Activated CD4-positive, alpha-beta T cell treated with anti-CD3 and anti-CD28 coated beads, Interleukin-2, amount 50 U/mL, for 1 hour (primary cell): Measurements from ENCODE around the gene ALK.

Experiments used
- DNase-seq: peaks from one replicate; pipeline ENCODE4 v3.0.0-alpha.2; 2020

Gene ALK

GRCh38 chr2:29213888-29214291 lies 707.5 kb downstream of the ALK start:
- no peak for DNase-seq

- no peak for DNase-seq
Observed at GRCh38 chr2:29212009-29212408, 709.4 kb downstream of the ALK start.

GRCh38 chr2:29209551-29209950 lies 711.8 kb downstream of the ALK start:
- no peak for DNase-seq

- DNase-seq: no peak
Observed at GRCh38 chr2:29207352-29208148, 713.8 kb downstream of the ALK start.

- no peak for DNase-seq
Observed at GRCh38 chr2:29206941-29207340, 714.4 kb downstream of the ALK start.

- no peak for DNase-seq
Observed at GRCh38 chr2:29202819-29203495, 718.4 kb downstream of the ALK start.

GRCh38 chr2:29201979-29202378 lies 719.4 kb downstream of the ALK start:
- no peak for DNase-seq

GRCh38 chr2:29196792-29197788 lies 724.3 kb downstream of the ALK start:
- peak; percentile 77 for DNase-seq

- DNase-seq: no peak
Observed at GRCh38 chr2:29195796-29196195, 725.6 kb downstream of the ALK start.

GRCh38 chr2:29193681-29194080 lies 727.7 kb downstream of the ALK start:
- DNase-seq: no peak

- no peak for DNase-seq
Observed at GRCh38 chr2:29193111-29193510, 728.3 kb downstream of the ALK start.

- no peak for DNase-seq
Observed at GRCh38 chr2:29192526-29192925, 728.9 kb downstream of the ALK start.

- no peak for DNase-seq
Observed at GRCh38 chr2:29191817-29192216, 729.6 kb downstream of the ALK start.

GRCh38 chr2:29189052-29189451 lies 732.3 kb downstream of the ALK start:
- peak; percentile 27 for DNase-seq

- DNase-seq: no peak
Observed at GRCh38 chr2:29187926-29188325, 733.5 kb downstream of the ALK start.

GRCh38 chr2:29186817-29187216 lies 734.6 kb downstream of the ALK start:
- DNase-seq: no peak

GRCh38 chr2:29184531-29184930 lies 736.9 kb downstream of the ALK start:
- DNase-seq: no peak

GRCh38 chr2:29182920-29183319 lies 738.5 kb downstream of the ALK start:
- no peak for DNase-seq

GRCh38 chr2:29182334-29182733 lies 739.1 kb downstream of the ALK start:
- DNase-seq: no peak

GRCh38 chr2:29175338-29175737 lies 746.0 kb downstream of the ALK start:
- DNase-seq: no peak

- no peak for DNase-seq
Observed at GRCh38 chr2:29174937-29175336, 746.4 kb downstream of the ALK start.

GRCh38 chr2:29166242-29167039 lies 754.9 kb downstream of the ALK start:
- no peak for DNase-seq
